Adrenal gland (tissue), 12 donors: ENCODE measurements around the gene DIP2C. TPM values are rescaled to one million over a fixed set of nuclear protein-coding genes. Genes with fewer than 3 reads are reported as not detected.

Experiments
- DNase-seq, 7 donors: peaks; one replicate each; pipeline ENCODE4 v3.0.0-alpha.2; 2019 to 2020
- H3K27ac ChIP-seq, 5 donors: fragments of 200-600 bp; sonication (generic) in 4 of 5; 1 replicate in 3 of 5; 2 replicates in 2 of 5; pipeline versions ENCODE4 v1.5.1 to v1.8.0; 2016 to 2020; ENCODE audit warnings: mild to moderate bottlenecking in 1 of 5
- H3K27me3 ChIP-seq: fragments of 200-600 bp; 2 replicates; pipeline ENCODE4 v1.8.0; 2021
- H3K36me3 ChIP-seq, 2 donors: fragments of 200-600 bp; replicated peaks in 1 of 2; 1 replicate in 1 of 2; 2 replicates in 1 of 2; pipeline versions ENCODE4 v1.5.1 to v1.8.0; 2018 to 2022
- H3K4me1 ChIP-seq, 2 donors: fragments of 200-600 bp; replicated peaks in 1 of 2; 1 replicate in 1 of 2; 2 replicates in 1 of 2; pipeline versions ENCODE4 v1.5.1 to v1.8.0; 2018 to 2021
- H3K4me3 ChIP-seq, 4 donors: fragments of 200-600 bp; sonication (generic) in 3 of 4; one replicate each; pipeline ENCODE4 v1.5.1; 2016 to 2018
- H3K9me3 ChIP-seq, 3 donors: fragments of 200-600 bp; sonication (generic) in 1 of 3; replicated peaks in 1 of 3; 1 replicate in 2 of 3; 2 replicates in 1 of 3; pipeline versions ENCODE4 v1.5.1 to v1.8.0; 2016 to 2021
- CTCF ChIP-seq, 6 experiments: fragments of 450-650 bp in 4 of 6; fragments of 200-600 bp in 2 of 6; sonication (generic) in 1 of 6; IDR thresholded peaks; 1 replicate in 5 of 6; 2 replicates in 1 of 6; pipeline versions ENCODE4 v1.5.1 to v1.8.0; 2016 to 2021; ENCODE audit warnings: antibody characterized with exemption in 6 of 6, mild to moderate bottlenecking in 2 of 6, moderate library complexity in 1 of 6
- POLR2A ChIP-seq, 2 donors: fragments of 450-650 bp; IDR thresholded peaks; one replicate each; pipeline ENCODE4 v1.6.1; 2017; ENCODE audit warnings: antibody characterized with exemption in 2 of 2, mild to moderate bottlenecking in 2 of 2, moderate library complexity in 1 of 2
- WGBS, 4 donors: extraction: QIAGEN DNeasy Blood & Tissue Kit in 2 of 4; methylation state at CpG; one replicate each; pipeline versions ENCODE4 v1.1.5 to v1.1.7; 2013 to 2017; 5-methylcytosine and 5-hydroxymethylcytosine counted together
- intact Hi-C, 2 donors: fragments of 100-400 bp; cut with DNase I; formaldehyde crosslinking; loops; one replicate each; pipeline versions ENCODE4 v1.14.1 to v1.15.0; 2022 to 2023
- polyA plus RNA-seq, 3 donors: library from polyadenylated mRNA; stranded (reverse); fragments of 200-250 nt in 2 of 3; fragments of 350-450 nt in 1 of 3; fragmentation: Illumina TruSeq in 1 of 3; extraction: RNeasy Lipid Tissue Mini Kit (QIAGEN cat#74804) in 1 of 3; gene quantifications; one replicate each; pipeline ENCODE4 v1.2.3, GENCODE V29; 2013 to 2014
- total RNA-seq, 9 donors: library from RNA; depleted of rRNA in 4 of 9; stranded (reverse); fragments of >200 nt in 4 of 9; fragments of 120-200 nt in 1 of 9; fragmentation: NEBNext Ultra II Directional in 1 of 9; extraction: Animal tissue kit (Norgen Biotek cat#: 25700) in 1 of 9; gene quantifications; one replicate each; pipeline versions ENCODE4 v1.1.0 to v1.2.4, GENCODE V29; 2013 to 2023
- donor health status: healthy with polysubstance abuse.
- donor health status: Bipolar disorder and iron deficiency.
- donor health status: DM: yes; HTN: yes; CAD: no.
- donor health status: DM: no; HTN: no; CAD: no.
- donor health status: DM: no; HTN: no; CAD: no.
- donor health status: DM: yes; HTN: yes; CAD: no.

The DIP2C gene
- total and polyA plus RNA-seq, 12 donors: 4.8 to 23.9 (median 19.7) TPM

- WGBS, 4 donors: 90 to 97% (median 96%) methylated on average over 9 of the region's 9 CpGs
- TF ChIP-seq CTCF (IDR thresholded peaks at IDR 0.05) (no peak), POLR2A (IDR thresholded peaks at IDR 0.05) (no peak)
- no peak for DNase-seq
- Histone ChIP-seq H3K4me1 (peaks cover 0 to 22% of the 10 kb centered on the region in 2 donors), H3K4me3 (no peak overlapping the region), H3K27ac (no peak overlapping the region), H3K9me3 (no peaks in the 10 kb centered on the region), H3K27me3 (no peaks in the 10 kb centered on the region), H3K36me3 (no peaks in the 10 kb centered on the region)
- intact Hi-C loops: no loop called here
Observed at GRCh38 chr10:662223-662605, 27.3 kb downstream of the DIP2C start.

GRCh38 chr10:661597-662222, 27.8 kb downstream of the DIP2C start:
- WGBS, 4 donors: 86 to 95% (median 93%) methylated on average over 16 of the region's 16 CpGs
- intact Hi-C loops: no loop called here
- no peaks in the 10 kb centered on the region for H3K9me3 ChIP-seq
- H3K4me3 ChIP-seq: no peak overlapping the region
- no peak overlapping the region for H3K27ac ChIP-seq
- TF ChIP-seq CTCF (IDR thresholded peaks at IDR 0.05) (no peak), POLR2A (IDR thresholded peaks at IDR 0.05) (no peak)
- no peaks in the 10 kb centered on the region for H3K27me3 ChIP-seq
- peaks cover 0 to 22% of the 10 kb centered on the region in 2 donors for H3K4me1 ChIP-seq
- no peak for DNase-seq
- no peaks in the 10 kb centered on the region for H3K36me3 ChIP-seq

- Histone ChIP-seq H3K9me3 (no peaks in the 10 kb centered on the region), H3K4me1 (peaks cover 0 to 22% of the 10 kb centered on the region in 2 donors), H3K27ac (peak overlapping the region in 2 of 5 donors; percentile 57 to 58), H3K27me3 (no peaks in the 10 kb centered on the region), H3K36me3 (no peaks in the 10 kb centered on the region), H3K4me3 (no peak overlapping the region)
- 85 to 93% (median 89%) methylated on average over 8 to 14 of the region's 14 CpGs for WGBS, 4 donors
- TF ChIP-seq POLR2A (IDR thresholded peaks at IDR 0.05): no peak
- no peak for TF ChIP-seq CTCF (IDR thresholded peaks at IDR 0.05)
- intact Hi-C loops: no loop called here
- DNase-seq: no peak
Observed at GRCh38 chr10:660970-661596, 28.4 kb downstream of the DIP2C start.

- Histone ChIP-seq H3K9me3 (no peaks in the 10 kb centered on the region), H3K27ac (peak overlapping the region in 2 of 5 donors; percentile 57 to 58), H3K4me3 (no peak overlapping the region), H3K27me3 (no peaks in the 10 kb centered on the region), H3K36me3 (no peaks in the 10 kb centered on the region), H3K4me1 (peaks cover 0 to 22% of the 10 kb centered on the region in 2 donors)
- no peak for DNase-seq
- intact Hi-C loops: no loop called here
- WGBS, 4 donors: 65 to 78% (median 72%) methylated on average over 6 of the region's 6 CpGs
- TF ChIP-seq POLR2A (IDR thresholded peaks at IDR 0.05) (no peak), CTCF (IDR thresholded peaks at IDR 0.05) (no peak)
Observed at GRCh38 chr10:660413-660969, 29.0 kb downstream of the DIP2C start.
